Activated CD4-positive, alpha-beta T cell treated with anti-CD3 and anti-CD28 coated beads, Interleukin-2, amount 10 ng/mL, durations not matched to agents 24 days and 14 days (primary cell): ENCODE measurements around the gene LRCH1. TPM values are rescaled to one million over a fixed set of nuclear protein-coding genes. Genes with fewer than 3 reads are reported as not detected.

Source experiments
- DNase-seq: peaks from one replicate; pipeline ENCODE4 v3.0.0; 2022
- H3K27ac Mint-ChIP-seq: one replicate; pipeline ENCODE4 v1.8.0; 2022; ENCODE audit warnings: mild to moderate bottlenecking, mixed read lengths
- H3K27me3 Mint-ChIP-seq: one replicate; pipeline ENCODE4 v1.8.0; 2022; ENCODE audit warnings: mixed read lengths
- H3K36me3 Mint-ChIP-seq: one replicate; pipeline ENCODE4 v1.8.0; 2022; ENCODE audit warnings: low read depth, mild to moderate bottlenecking, mixed read lengths
- H3K4me1 Mint-ChIP-seq: one replicate; pipeline ENCODE4 v1.8.0; 2021; ENCODE audit warnings: mixed read lengths
- H3K4me3 Mint-ChIP-seq: one replicate; pipeline ENCODE4 v1.8.0; 2022; ENCODE audit warnings: mild to moderate bottlenecking, moderate library complexity, mixed read lengths
- H3K9me3 Mint-ChIP-seq: one replicate; pipeline ENCODE4 v1.8.0; 2021; ENCODE audit warnings: mixed read lengths
- intact Hi-C: fragments of 100-400 bp; cut with micrococcal nuclease; formaldehyde crosslinking; loops from one replicate; pipeline ENCODE4 v1.15.1; 2023
- total RNA-seq: library from RNA; stranded (reverse); gene quantifications from 2 replicates; pipeline ENCODE4 v1.2.3, GENCODE V29; 2022

The LRCH1 gene
- total RNA-seq, 1 donor from 2014 or later = 18.3 TPM

DNA sequence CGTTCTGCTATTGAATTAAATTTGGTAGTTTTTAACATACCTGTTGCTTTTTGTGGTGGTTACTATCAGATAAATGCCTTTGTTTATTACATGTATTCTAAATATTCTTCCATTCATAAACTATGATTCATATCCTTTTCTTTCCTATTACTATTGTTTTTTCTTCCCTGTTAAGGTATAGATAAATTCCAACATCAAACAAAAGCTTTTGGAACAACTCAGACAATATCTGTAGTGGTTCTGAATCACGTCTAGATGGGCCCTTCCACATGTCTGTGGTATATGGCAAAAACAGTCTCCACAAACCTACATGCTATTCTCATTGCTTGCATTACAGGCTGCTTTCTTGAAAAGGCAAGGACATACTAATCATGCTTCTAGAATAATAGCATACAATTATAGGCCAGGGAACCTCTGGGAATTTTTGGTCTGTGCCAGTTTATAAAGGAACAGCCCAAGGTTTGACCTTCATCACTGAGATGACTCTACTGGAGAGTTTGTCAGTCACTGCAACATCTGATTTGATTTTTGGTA lies 6.4 kb downstream of the LRCH1 start:
- intact Hi-C loops = loop anchor here (10.0 kb wide), 2 partner anchors 505 to 1215 kb away; partner anchors contain the start of genes TPT1 and ZC3H13
- no peak overlapping the region for H3K4me3 Mint-ChIP-seq

DNA sequence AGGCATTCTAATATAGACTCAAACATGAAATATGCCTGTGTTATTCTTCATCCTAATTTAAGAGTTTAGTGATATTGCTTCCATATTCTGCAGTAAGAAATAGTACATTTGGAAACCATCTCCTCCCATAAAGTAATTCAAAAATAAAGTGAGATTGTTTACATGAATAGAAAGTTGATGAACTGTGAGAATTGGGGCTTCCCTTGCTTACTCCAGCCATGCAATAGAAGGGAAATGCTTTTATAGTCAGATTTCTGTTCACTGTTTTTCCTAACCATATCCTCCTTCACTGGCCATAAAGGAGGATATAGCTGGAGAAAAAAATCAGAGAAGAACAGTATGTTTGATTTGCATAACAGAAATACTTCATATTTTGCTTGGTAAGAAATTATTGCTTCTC lies 7.8 kb downstream of the LRCH1 start:
- DNase-seq = no peak
- Mint-ChIP-seq H3K4me3 (no peak overlapping the region), H3K9me3 (no peaks in the 10 kb centered on the region)

More for the DNA sequence above, 6.4 kb downstream of the LRCH1 start:
- DNase-seq = no peak
- peaks cover 29% of the 10 kb centered on the region for H3K4me1 Mint-ChIP-seq
- peaks cover 1% of the 10 kb centered on the region for H3K36me3 Mint-ChIP-seq
- H3K27ac Mint-ChIP-seq = no peak overlapping the region
- H3K9me3 Mint-ChIP-seq = no peaks in the 10 kb centered on the region
- no peaks in the 10 kb centered on the region for H3K27me3 Mint-ChIP-seq

DNA sequence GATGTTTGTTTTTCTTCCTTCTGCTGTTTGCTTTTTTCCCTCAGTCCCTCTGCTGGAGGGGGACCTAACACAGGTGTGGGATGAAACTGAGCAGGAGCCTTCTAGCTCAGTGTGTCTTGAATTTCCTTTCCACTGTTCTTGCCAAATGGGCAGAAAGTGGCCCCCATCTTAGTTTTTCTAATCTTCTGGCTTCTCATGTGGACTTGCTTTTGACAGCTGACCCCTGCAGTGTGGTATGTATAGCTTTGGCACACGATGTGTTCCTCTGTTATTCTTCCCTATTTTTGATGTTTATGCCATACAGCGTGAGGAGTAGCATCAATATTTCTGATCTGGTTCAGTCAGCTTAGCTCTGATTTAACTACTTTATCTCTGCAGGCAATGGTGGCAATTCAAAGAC lies 8.3 kb downstream of the LRCH1 start:
- H3K9me3 Mint-ChIP-seq = no peaks in the 10 kb centered on the region
- H3K4me3 Mint-ChIP-seq = no peak overlapping the region
- no peak overlapping the region for H3K27ac Mint-ChIP-seq
- H3K27me3 Mint-ChIP-seq = no peaks in the 10 kb centered on the region
- no peak for DNase-seq
- intact Hi-C loops = no loop called here
- no peaks in the 10 kb centered on the region for H3K36me3 Mint-ChIP-seq
- peaks cover 16% of the 10 kb centered on the region for H3K4me1 Mint-ChIP-seq

More for the DNA sequence above, 7.8 kb downstream of the LRCH1 start:
- intact Hi-C loops = no loop called here
- Mint-ChIP-seq H3K36me3 (no peaks in the 10 kb centered on the region), H3K4me1 (peaks cover 19% of the 10 kb centered on the region), H3K27ac (no peak overlapping the region), H3K27me3 (no peaks in the 10 kb centered on the region)

DNA sequence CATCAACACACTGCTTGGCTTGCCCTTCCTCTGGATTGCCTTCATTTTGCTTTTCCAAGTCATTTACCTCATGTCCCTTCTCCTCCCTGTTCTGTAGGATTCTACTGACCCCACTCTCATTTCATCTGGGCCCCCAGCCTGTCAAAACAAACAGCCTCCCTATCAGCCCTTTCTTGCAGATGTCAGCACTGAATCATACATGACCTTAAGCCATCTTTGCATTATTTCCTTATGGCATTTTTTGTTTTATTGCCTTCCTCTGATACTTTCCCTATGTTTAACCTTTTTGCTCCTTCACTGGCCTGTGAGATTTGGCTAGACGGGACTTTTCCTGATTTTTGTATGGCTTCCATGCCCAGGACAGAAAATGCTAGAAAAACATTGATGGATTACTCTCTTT lies 8.7 kb downstream of the LRCH1 start:
- intact Hi-C loops = no loop called here

DNA sequence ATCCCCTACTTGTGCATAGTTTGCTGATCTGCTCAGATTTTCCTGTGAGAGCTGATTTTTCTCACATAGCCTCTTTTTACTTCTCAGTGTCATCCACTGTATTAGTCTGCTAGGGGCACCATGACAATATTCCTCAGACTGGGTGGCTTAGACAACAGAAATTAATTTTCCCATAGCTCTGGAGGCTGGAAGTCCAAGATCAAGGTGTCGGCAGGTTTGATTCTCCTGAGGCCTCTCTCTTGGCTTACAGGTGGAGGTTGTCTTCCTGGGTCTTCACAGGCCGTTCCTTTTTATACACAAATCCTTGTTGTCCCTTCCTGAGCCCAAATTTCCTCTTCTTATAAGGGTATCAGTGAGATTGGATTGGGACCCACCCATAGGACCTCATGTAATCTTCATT lies 9.2 kb downstream of the LRCH1 start:
- intact Hi-C loops = no loop called here
- Mint-ChIP-seq H3K27me3 (no peaks in the 10 kb centered on the region), H3K36me3 (no peaks in the 10 kb centered on the region), H3K9me3 (no peaks in the 10 kb centered on the region), H3K4me3 (no peak overlapping the region), H3K27ac (no peak overlapping the region), H3K4me1 (peaks cover 10% of the 10 kb centered on the region)
- no peak for DNase-seq

More for the DNA sequence above, 8.7 kb downstream of the LRCH1 start:
- H3K36me3 Mint-ChIP-seq = no peaks in the 10 kb centered on the region
- no peaks in the 10 kb centered on the region for H3K9me3 Mint-ChIP-seq
- H3K4me1 Mint-ChIP-seq = peaks cover 14% of the 10 kb centered on the region
- no peak for DNase-seq
- no peaks in the 10 kb centered on the region for H3K27me3 Mint-ChIP-seq
- no peak overlapping the region for H3K27ac Mint-ChIP-seq
- no peak overlapping the region for H3K4me3 Mint-ChIP-seq

DNA sequence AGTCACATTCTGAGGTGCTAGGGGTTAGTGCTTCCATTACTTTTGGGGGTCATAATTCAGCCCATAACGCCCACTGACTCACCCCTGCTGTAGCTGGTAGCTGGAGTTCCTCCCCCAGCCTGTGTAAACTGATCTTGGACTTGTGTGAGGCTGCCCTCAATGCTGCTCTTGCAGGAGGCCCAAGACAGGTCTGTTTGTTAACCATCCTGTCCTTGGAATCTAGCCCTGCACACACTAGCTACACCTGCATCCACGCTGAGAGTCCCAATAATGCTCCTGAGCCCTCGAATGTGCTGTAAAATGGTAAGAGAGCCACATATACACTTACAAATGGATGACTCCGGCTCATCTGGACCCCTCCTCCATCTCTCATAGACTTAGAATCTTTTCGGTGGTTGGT lies 9.6 kb downstream of the LRCH1 start:
- Mint-ChIP-seq H3K27me3 (no peaks in the 10 kb centered on the region), H3K4me3 (no peak overlapping the region), H3K4me1 (peaks cover 10% of the 10 kb centered on the region), H3K27ac (no peak overlapping the region), H3K36me3 (no peaks in the 10 kb centered on the region), H3K9me3 (no peaks in the 10 kb centered on the region)
- intact Hi-C loops = no loop called here
- no peak for DNase-seq

DNA sequence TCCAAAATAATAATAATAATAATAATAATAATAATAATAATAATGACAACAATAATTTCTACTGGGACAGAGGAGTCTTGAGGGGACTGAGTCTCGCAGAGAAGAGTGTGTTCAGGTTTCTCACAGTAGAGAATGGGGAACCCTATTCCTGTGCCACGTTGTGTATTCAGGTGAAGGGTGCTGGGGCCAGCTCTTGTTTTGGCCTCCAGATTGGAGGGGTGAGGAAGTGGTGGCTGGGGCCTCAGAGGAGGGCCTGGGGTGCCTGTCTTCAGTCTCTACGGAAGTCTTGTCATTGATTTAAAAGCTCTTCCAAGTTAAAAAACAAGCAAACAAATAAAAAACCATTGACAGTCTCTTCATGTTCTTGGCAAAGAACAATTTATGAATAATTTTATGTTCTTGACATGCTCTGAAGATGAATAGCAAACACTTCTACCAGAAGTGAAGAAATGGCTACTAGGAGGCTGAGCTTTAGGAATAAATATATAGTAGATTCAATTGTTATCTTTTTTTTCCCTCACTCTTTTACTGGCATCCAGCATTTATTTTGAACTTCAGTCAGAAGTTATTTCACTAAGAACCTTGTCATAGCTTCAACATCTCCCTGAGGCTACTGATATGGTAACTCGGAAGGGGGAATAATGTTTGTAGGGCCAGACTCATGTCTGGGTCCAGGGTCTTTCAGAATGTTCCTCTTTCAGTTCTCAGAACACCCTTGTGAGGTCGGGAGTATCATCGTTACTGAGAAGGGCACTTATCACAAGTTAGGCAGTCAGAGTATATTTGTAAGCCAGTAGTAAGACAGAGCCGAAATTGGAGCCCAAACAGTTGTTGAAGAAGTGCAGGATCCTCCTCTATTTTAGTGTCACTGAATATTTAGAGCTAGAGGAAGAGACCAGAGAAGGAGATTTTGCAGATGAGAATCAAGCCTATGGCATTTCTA lies 13.1 kb downstream of the LRCH1 start:
- H3K4me3 Mint-ChIP-seq = no peak overlapping the region

DNA sequence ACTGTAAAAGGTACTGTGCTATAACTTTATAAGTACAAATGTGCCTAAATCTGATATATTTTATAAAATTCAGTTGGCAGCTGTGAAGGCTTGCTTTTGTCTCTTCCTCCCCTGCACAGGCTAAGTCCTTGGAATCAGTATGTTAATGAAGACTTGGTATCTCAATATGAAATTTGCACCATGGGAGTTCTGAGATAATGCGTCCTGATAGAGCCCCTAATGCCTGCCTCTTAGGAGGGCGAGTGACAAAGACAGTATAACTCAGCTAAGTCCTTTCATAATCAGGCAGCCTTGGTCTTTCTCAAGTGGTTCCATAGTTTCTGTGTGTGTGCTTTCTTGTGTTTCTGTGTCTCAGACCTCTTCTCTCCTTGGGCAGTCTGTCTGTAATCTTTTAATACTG lies 14.7 kb downstream of the LRCH1 start:
- H3K9me3 Mint-ChIP-seq = no peaks in the 10 kb centered on the region
- no peak overlapping the region for H3K27ac Mint-ChIP-seq
- intact Hi-C loops = no loop called here
- H3K27me3 Mint-ChIP-seq = no peaks in the 10 kb centered on the region
- no peaks in the 10 kb centered on the region for H3K36me3 Mint-ChIP-seq
- H3K4me1 Mint-ChIP-seq = peaks cover 10% of the 10 kb centered on the region
- no peak overlapping the region for H3K4me3 Mint-ChIP-seq
- no peak for DNase-seq

More for the DNA sequence above, 13.1 kb downstream of the LRCH1 start:
- H3K9me3 Mint-ChIP-seq = no peaks in the 10 kb centered on the region
- no peaks in the 10 kb centered on the region for H3K27me3 Mint-ChIP-seq
- no peaks in the 10 kb centered on the region for H3K36me3 Mint-ChIP-seq
- no peak for DNase-seq
- intact Hi-C loops = no loop called here
- peaks cover 6% of the 10 kb centered on the region for H3K4me1 Mint-ChIP-seq
- no peak overlapping the region for H3K27ac Mint-ChIP-seq

DNA sequence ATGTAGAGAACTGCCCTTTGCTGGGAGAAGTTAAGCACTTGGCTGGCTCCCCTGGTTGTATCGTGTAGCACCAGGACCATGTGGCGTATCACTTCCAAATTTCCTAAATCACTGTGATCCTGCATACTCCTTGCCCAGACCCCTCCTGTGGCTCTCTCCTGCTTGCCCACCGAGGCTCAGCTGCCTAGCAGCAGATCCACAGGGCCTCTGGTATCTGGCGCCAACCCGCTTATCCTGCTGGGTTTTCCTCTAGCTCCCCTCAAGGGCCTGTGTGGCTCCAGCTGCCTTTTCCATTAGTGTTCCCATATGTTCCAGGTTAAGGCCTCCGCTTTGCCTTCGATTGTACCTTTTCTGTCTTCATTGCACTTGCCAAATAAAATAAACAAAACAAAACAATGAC lies 16.5 kb downstream of the LRCH1 start:
- Mint-ChIP-seq H3K36me3 (no peaks in the 10 kb centered on the region), H3K27ac (no peak overlapping the region), H3K9me3 (no peaks in the 10 kb centered on the region), H3K27me3 (no peaks in the 10 kb centered on the region), H3K4me1 (peaks cover 10% of the 10 kb centered on the region), H3K4me3 (no peak overlapping the region)
- DNase-seq = no peak
- intact Hi-C loops = no loop called here

DNA sequence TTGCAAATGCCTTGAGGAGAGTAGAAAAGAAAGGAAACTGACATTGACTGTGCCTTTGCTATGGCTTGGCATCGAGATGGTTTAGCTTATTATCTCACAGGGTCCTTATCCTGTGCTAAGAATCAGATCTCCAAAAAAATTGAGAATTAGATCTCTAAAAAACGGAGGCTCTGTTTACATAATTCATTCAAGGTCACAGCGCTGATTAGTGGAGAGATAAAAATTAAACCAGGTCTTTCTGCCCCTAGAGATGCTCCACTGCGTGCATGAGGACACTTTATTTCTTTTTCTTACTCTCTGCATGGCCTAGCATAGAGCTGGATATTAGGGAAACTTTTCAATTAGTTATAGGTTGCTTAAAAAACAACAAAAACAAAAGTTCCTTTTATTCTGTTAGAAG lies 17.3 kb downstream of the LRCH1 start:
- H3K27me3 Mint-ChIP-seq = no peaks in the 10 kb centered on the region
- H3K36me3 Mint-ChIP-seq = peaks cover under 1% of the 10 kb centered on the region
- no peak overlapping the region for H3K4me3 Mint-ChIP-seq
- H3K9me3 Mint-ChIP-seq = no peaks in the 10 kb centered on the region
- intact Hi-C loops = no loop called here
- no peak for DNase-seq
- H3K27ac Mint-ChIP-seq = no peak overlapping the region
- H3K4me1 Mint-ChIP-seq = peaks cover 11% of the 10 kb centered on the region

DNA sequence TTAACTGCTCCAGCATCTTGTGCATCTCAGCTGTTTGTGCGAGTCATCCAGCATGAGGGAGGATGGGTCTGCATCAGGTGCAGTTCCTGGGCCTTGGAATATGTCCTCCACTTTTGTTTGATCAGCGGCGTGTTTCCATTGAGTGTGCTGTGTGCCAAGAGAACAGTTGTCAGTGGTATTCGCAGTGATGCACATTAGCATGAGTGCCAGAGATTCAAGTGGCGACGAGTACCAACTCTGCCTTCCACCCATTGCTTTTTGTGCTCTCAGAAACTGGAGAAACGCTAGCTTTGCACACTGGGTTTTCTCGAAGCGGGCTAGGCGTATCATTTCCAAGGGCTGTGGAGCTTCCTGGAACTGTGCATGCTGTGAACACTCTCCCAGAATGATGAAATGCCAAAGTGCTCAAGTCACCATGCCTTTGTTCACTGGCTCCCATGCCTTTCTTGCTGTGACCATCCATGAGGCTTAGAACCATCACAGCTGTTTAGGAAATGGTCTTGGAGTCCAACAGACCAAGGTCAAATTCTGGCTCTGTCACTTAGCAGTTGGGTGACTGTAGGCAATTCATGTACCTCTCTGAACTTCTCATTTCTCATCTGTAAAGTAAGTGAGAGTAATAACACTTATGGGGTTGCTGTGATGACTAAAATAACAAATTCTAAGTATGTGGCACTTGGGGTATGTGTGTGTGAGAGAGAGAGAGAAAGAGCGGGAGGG lies 18.4 kb downstream of the LRCH1 start:
- Mint-ChIP-seq H3K36me3 (peaks cover 5% of the 10 kb centered on the region), H3K27me3 (no peaks in the 10 kb centered on the region), H3K4me1 (peaks cover 13% of the 10 kb centered on the region), H3K4me3 (no peak overlapping the region), H3K27ac (no peak overlapping the region), H3K9me3 (no peaks in the 10 kb centered on the region)
- DNase-seq = no peak
- intact Hi-C loops = no loop called here

DNA sequence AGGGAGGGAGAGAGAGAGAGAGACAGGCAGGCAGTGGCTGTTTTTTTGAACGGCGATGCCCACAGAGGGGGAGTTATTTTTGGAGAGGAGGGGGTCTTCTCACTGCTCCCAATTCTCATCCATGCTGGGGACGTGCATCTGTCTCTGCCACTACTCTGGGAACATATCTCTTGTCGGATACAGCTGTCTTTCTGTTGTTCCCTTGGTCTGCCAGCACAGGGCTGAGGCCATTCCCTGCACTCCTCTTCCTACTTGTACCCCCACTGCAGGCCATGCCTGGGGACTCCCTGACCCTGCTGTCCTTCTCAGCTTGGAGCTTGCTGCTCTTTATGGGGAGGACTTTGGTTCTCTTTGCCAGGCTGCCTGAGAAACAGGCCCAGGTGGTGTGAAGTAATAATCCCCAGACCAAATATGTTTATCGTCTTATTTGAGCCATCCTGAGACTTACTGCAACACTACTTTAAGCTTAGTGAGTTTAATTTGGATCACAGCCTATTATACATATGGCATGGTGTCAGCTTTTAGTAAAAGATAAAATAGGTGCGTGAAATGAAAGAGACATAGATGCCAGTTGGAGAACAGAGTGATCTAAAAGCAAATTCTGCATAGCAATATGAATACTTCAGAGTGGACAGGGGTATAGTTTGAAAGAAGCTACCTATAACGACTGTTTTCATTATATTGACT lies 19.1 kb downstream of the LRCH1 start:
- no peaks in the 10 kb centered on the region for H3K27me3 Mint-ChIP-seq
- H3K36me3 Mint-ChIP-seq = peaks cover 5% of the 10 kb centered on the region
- H3K27ac Mint-ChIP-seq = no peak overlapping the region
- H3K9me3 Mint-ChIP-seq = no peaks in the 10 kb centered on the region
- H3K4me1 Mint-ChIP-seq = peaks cover 15% of the 10 kb centered on the region
- no peak overlapping the region for H3K4me3 Mint-ChIP-seq
- DNase-seq = no peak
- intact Hi-C loops = no loop called here

DNA sequence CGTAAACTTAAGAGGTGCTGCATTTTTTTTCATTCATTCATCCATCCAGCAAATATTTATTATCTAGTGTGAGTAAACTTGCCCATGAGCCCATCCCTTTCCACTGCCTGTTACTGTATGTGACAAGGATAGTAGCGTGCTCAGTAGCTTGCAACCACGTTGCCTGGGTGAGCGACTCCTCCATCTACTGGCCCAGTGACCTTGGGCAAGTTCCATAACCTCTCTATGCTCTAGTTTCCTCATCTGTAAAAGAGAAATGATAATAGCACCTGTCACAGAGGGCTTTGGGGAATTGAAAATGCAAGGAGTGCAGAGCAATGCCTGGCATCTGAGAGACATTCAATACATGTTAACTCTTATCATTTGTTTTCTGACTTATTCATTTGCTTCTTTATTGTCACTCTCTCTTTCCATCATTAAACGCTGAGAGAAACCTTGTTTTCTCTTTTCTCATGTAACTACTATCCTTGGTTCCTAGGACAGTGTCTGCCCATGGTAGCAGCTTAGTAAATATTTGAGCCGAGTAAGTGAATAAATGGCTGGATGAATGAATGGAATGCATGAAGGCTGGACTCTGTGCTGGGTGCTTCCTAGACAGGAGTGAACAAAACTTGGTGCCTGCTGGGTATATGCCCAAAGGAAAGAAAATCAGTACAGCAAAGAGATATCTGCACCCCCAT lies 19.9 kb downstream of the LRCH1 start:
- Mint-ChIP-seq H3K36me3 (peaks cover 5% of the 10 kb centered on the region), H3K9me3 (no peaks in the 10 kb centered on the region), H3K4me1 (peaks cover 23% of the 10 kb centered on the region), H3K27me3 (no peaks in the 10 kb centered on the region), H3K4me3 (no peak overlapping the region), H3K27ac (no peak overlapping the region)
- DNase-seq = no peak
- intact Hi-C loops = no loop called here
